ENCODE measurements around the gene ATF7. TPM values are rescaled to one million over a fixed set of nuclear protein-coding genes. Genes with fewer than 3 reads are reported as not detected.

The ATF7 gene
- total RNA-seq, 1 donor from 2014 or later = 14.2 TPM

GRCh38 chr12:53500142-53500775 is 125.9 kb downstream of the ATF7 start:
- TF ChIP-seq CTCF (IDR thresholded peaks at IDR 0.05; ENCODE audit: insufficient read depth, low read length, poor library complexity, severe bottlenecking) = no peak
- DNase-seq (ENCODE audit: low read depth) = no peak
- H3K4me3 ChIP-seq (ENCODE audit: low read depth, low read length) = peak overlapping the region; percentile 75
- H3K27me3 ChIP-seq (ENCODE audit: control insufficient read depth, insufficient read depth, low read length) = no peaks in the 10 kb centered on the region
- peaks cover 3% of the 10 kb centered on the region for H3K36me3 ChIP-seq (ENCODE audit: control insufficient read depth, insufficient read depth, low read length)

- Histone ChIP-seq H3K4me3 (ENCODE audit: low read depth, low read length) (peak within 1 kb of the TSS; percentile 75), H3K27me3 (ENCODE audit: control insufficient read depth, insufficient read depth, low read length) (no peaks in the 10 kb centered on the region), H3K36me3 (ENCODE audit: control insufficient read depth, insufficient read depth, low read length) (peaks cover 1% of the 10 kb centered on the region)
- peak; percentile 12 for TF ChIP-seq CTCF (IDR thresholded peaks at IDR 0.05; ENCODE audit: insufficient read depth, low read length, poor library complexity, severe bottlenecking)
- no peak for DNase-seq (ENCODE audit: low read depth)
These were observed 126.7 kb downstream of the ATF7 start, which contains the start of gene MAP3K12 for GRCh38 chr12:53499266-53500141. Gene MAP3K12, minus strand, starts transcription at chr12:53499458. Its CDS starts 12,067 bp downstream, at chr12:53487391.

GRCh38 chr12:53498235-53498630 is 127.9 kb downstream of the ATF7 start:
- no peak for DNase-seq (ENCODE audit: low read depth)
- no peak overlapping the region for H3K4me3 ChIP-seq (ENCODE audit: low read depth, low read length)
- H3K36me3 ChIP-seq (ENCODE audit: control insufficient read depth, insufficient read depth, low read length) = no peaks in the 10 kb centered on the region
- no peaks in the 10 kb centered on the region for H3K27me3 ChIP-seq (ENCODE audit: control insufficient read depth, insufficient read depth, low read length)
- no peak for TF ChIP-seq CTCF (IDR thresholded peaks at IDR 0.05; ENCODE audit: insufficient read depth, low read length, poor library complexity, severe bottlenecking)

GRCh38 chr12:53497461-53497860 is 128.7 kb downstream of the ATF7 start:
- TF ChIP-seq CTCF (IDR thresholded peaks at IDR 0.05; ENCODE audit: insufficient read depth, low read length, poor library complexity, severe bottlenecking) = no peak
- no peaks in the 10 kb centered on the region for H3K27me3 ChIP-seq (ENCODE audit: control insufficient read depth, insufficient read depth, low read length)
- no peak for DNase-seq (ENCODE audit: low read depth)
- no peaks in the 10 kb centered on the region for H3K36me3 ChIP-seq (ENCODE audit: control insufficient read depth, insufficient read depth, low read length)
- H3K4me3 ChIP-seq (ENCODE audit: low read depth, low read length) = no peak overlapping the region

GRCh38 chr12:53496752-53497032 is 129.5 kb downstream of the ATF7 start:
- Histone ChIP-seq H3K36me3 (ENCODE audit: control insufficient read depth, insufficient read depth, low read length) (no peaks in the 10 kb centered on the region), H3K27me3 (ENCODE audit: control insufficient read depth, insufficient read depth, low read length) (no peaks in the 10 kb centered on the region), H3K4me3 (ENCODE audit: low read depth, low read length) (no peak overlapping the region)
- DNase-seq (ENCODE audit: low read depth) = no peak
- TF ChIP-seq CTCF (IDR thresholded peaks at IDR 0.05; ENCODE audit: insufficient read depth, low read length, poor library complexity, severe bottlenecking) = no peak

Data from kidney epithelial cell (primary cell).